ENCODE data around the gene DLX2. TPM values are rescaled to one million over a fixed set of nuclear protein-coding genes. Genes with fewer than 3 reads are reported as not detected.
A peak's percentile ranks its signal among the peaks of the same experiment; 100 is the strongest.

Gene DLX2
- total and polyA plus RNA-seq, 2 of the 13 experiments (the other 11 are each of a cell fraction or from before 2014, with no cell fraction given), result 0.07 to 0.15 TPM

DNA sequence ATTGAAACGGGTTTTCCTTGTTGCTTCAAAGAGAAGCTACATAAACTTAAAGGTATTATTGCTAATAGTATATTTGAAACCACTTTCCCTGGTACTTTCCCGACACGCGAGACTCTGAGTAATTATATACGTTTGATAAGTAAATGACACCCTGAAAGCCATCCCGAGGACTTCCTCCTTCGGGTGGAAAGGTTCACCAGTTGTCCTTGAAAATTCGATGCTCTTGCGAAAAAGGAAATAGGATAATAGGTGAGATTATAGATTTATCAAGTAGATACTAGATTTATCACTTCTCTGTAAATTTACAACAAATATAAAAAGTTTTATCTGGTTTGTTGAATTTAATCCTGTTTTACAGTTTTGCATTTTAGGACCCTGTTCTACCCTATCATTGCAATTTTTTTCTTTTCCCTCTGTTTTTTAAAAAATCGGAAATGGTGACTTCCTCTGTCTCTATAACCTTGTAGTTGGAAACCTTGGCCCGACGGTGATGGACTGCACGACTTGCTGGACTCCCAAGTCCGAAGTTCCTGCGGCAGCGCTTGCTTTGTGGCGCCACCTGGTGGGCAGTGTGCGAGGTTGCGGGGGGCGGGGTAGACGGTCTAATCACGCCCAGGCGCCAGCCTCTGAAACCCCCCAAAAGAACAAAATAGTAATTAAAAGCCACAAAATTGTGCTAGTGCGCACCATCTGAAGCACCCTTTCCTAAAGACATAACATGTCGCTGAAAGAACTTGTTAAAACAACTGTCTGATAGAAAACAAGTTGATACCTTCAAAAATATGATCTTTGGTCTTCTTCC is 972 bp upstream of the DLX2 start (continued):
- TF ChIP-seq, protein P1, sequence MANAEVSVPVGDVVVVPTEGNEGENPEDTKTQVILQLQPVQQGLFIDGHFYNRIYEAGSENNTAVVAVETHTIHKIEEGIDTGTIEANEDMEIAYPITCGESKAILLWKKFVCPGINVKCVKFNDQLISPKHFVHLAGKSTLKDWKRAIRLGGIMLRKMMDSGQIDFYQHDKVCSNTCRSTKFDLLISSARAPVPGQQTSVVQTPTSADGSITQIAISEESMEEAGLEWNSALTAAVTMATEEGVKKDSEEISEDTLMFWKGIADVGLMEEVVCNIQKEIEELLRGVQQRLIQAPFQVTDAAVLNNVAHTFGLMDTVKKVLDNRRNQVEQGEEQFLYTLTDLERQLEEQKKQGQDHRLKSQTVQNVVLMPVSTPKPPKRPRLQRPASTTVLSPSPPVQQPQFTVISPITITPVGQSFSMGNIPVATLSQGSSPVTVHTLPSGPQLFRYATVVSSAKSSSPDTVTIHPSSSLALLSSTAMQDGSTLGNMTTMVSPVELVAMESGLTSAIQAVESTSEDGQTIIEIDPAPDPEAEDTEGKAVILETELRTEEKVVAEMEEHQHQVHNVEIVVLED (CRISPR knock-in tag; IDR thresholded peaks at IDR 0.05; ENCODE audit: borderline replicate concordance), result no peak
- peak; percentile 29; the same call in 1 of the 2 replicates for TF ChIP-seq ZNF768 (CRISPR knock-in tag; IDR thresholded peaks at IDR 0.05)
- TF ChIP-seq, protein P2, sequence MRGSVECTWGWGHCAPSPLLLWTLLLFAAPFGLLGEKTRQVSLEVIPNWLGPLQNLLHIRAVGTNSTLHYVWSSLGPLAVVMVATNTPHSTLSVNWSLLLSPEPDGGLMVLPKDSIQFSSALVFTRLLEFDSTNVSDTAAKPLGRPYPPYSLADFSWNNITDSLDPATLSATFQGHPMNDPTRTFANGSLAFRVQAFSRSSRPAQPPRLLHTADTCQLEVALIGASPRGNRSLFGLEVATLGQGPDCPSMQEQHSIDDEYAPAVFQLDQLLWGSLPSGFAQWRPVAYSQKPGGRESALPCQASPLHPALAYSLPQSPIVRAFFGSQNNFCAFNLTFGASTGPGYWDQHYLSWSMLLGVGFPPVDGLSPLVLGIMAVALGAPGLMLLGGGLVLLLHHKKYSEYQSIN (CRISPR knock-in tag; IDR thresholded peaks at IDR 0.05; ENCODE audit: borderline replicate concordance), result no peak
- no peak for TF ChIP-seq NR3C1 (CRISPR knock-in tag; IDR thresholded peaks at IDR 0.05)
- TF ChIP-seq U2AF2 (IDR thresholded peaks at IDR 0.05; ENCODE audit: low read depth, low read length), result no peak
- TF ChIP-seq, protein P3, sequence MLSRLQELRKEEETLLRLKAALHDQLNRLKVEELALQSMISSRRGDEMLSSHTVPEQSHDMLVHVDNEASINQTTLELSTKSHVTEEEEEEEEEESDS (CRISPR knock-in tag; IDR thresholded peaks at IDR 0.05; ENCODE audit: borderline replicate concordance), result no peak
- TF ChIP-seq, protein P4, sequence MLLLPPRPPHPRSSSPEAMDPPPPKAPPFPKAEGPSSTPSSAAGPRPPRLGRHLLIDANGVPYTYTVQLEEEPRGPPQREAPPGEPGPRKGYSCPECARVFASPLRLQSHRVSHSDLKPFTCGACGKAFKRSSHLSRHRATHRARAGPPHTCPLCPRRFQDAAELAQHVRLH (CRISPR knock-in tag; IDR thresholded peaks at IDR 0.05; ENCODE audit: borderline replicate concordance, low read depth), result peak; percentile 64; the same call in 1 of the 2 replicates
- no peak for TF ChIP-seq ZFP36L1 (CRISPR knock-in tag; IDR thresholded peaks at IDR 0.05)
- 0 out of 2 replicates have a peak, but pooled peaks have one; percentile 58 for TF ChIP-seq MIXL1 (CRISPR knock-in tag; IDR thresholded peaks at IDR 0.05)
- peak; percentile 11; the same call in 1 of the 2 replicates for TF ChIP-seq ELF3 (CRISPR knock-in tag; IDR thresholded peaks at IDR 0.05)
- TF ChIP-seq, protein P5, sequence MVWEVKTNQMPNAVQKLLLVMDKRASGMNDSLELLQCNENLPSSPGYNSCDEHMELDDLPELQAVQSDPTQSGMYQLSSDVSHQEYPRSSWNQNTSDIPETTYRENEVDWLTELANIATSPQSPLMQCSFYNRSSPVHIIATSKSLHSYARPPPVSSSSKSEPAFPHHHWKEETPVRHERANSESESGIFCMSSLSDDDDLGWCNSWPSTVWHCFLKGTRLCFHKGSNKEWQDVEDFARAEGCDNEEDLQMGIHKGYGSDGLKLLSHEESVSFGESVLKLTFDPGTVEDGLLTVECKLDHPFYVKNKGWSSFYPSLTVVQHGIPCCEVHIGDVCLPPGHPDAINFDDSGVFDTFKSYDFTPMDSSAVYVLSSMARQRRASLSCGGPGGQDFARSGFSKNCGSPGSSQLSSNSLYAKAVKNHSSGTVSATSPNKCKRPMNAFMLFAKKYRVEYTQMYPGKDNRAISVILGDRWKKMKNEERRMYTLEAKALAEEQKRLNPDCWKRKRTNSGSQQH (CRISPR knock-in tag; IDR thresholded peaks at IDR 0.05; ENCODE audit: low read depth), result peak; percentile 75; the same call in 1 of the 2 replicates
- TF ChIP-seq PHF21A (CRISPR knock-in tag; IDR thresholded peaks at IDR 0.05), result 0 out of 2 replicates have a peak, but pooled peaks have one; percentile 31
- no peak for TF ChIP-seq FOXC1 (CRISPR knock-in tag; IDR thresholded peaks at IDR 0.05; ENCODE audit: borderline replicate concordance)
- no peak; the same call in 1 of the 2 replicates for TF ChIP-seq ZNF205 (CRISPR knock-in tag; IDR thresholded peaks at IDR 0.05)
- no peak for TF ChIP-seq ZNF10 (CRISPR knock-in tag; IDR thresholded peaks at IDR 0.05; ENCODE audit: borderline replicate concordance, low read depth)
- TF ChIP-seq ZNF367 (CRISPR knock-in tag; IDR thresholded peaks at IDR 0.05; ENCODE audit: borderline replicate concordance), result no peak
- TF ChIP-seq, protein P6, sequence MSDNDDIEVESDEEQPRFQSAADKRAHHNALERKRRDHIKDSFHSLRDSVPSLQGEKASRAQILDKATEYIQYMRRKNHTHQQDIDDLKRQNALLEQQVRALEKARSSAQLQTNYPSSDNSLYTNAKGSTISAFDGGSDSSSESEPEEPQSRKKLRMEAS (IDR thresholded peaks at IDR 0.05), result peak; percentile 62; the same call in 1 of the 2 replicates
- TF ChIP-seq HNRNPH1 (optimal IDR thresholded peaks at IDR 0.05; ENCODE audit: low read depth, low read length), result no peak
- TF ChIP-seq PHF8 (CRISPR knock-in tag; IDR thresholded peaks at IDR 0.05), result peak; percentile 28; the same call in 1 of the 2 replicates
- TF ChIP-seq ZNF383 (CRISPR knock-in tag; IDR thresholded peaks at IDR 0.05; ENCODE audit: borderline replicate concordance), result no peak
- TF ChIP-seq REL (CRISPR knock-in tag; conservative IDR thresholded peaks at IDR 0.05), result no peak
- 0 out of 2 replicates have a peak, but pooled peaks have one; percentile 35 for TF ChIP-seq CBFB (CRISPR knock-in tag; IDR thresholded peaks at IDR 0.05)
- no peak for TF ChIP-seq PHF5A (CRISPR knock-in tag; IDR thresholded peaks at IDR 0.05; ENCODE audit: low read depth, unreplicated experiment)
- TF ChIP-seq ZNF24 (IDR thresholded peaks at IDR 0.05), result no peak
- peak; percentile 55; the same call in 1 of the 2 replicates for TF ChIP-seq ARNT2 (CRISPR knock-in tag; IDR thresholded peaks at IDR 0.05; ENCODE audit: low read depth)
- no peak for TF ChIP-seq ZSCAN12 (CRISPR knock-in tag; IDR thresholded peaks at IDR 0.05)
